Keratinocyte (primary cell): Measurements from ENCODE around the gene HCRTR1. TPM values are rescaled to one million over a fixed set of nuclear protein-coding genes. Genes with fewer than 3 reads are reported as not detected.

ENCODE experiments used
- DNase-seq: peaks from one replicate; pipeline ENCODE4 v3.0.0-alpha.2; 2011; ENCODE audit warnings: low read depth, missing footprints, low spot score
- FAIRE-seq: peaks from 2 replicates; lab custom pipeline; 2011; peaks lifted over from hg19 to GRCh38; lab: Jason Lieb, UNC
- H2AFZ ChIP-seq: 2 replicates; pipeline ENCODE4 v1.6.0; 2012; ENCODE audit warnings: low read length, control low read depth, inconsistent platforms; ENCODE audit not compliant: control insufficient read depth
- H3K27ac ChIP-seq: 2 replicates; pipeline ENCODE4 v1.5.1; 2011; ENCODE audit warnings: low read length; ENCODE audit not compliant: control insufficient read depth, insufficient read depth
- H3K27me3 ChIP-seq: 3 replicates; pipeline ENCODE4 v1.6.0; 2011; ENCODE audit warnings: low read length; ENCODE audit not compliant: control insufficient read depth, insufficient read depth; ENCODE audit errors: extremely low read depth
- H3K36me3 ChIP-seq, 2 experiments: 2 replicates in 1 of 2; 3 replicates in 1 of 2; pipeline ENCODE4 v1.5.1; 2011; ENCODE audit warnings: low read length in 2 of 2, mild to moderate bottlenecking in 1 of 2; ENCODE audit not compliant: control insufficient read depth in 2 of 2, insufficient read depth in 2 of 2; ENCODE audit errors: extremely low read depth in 1 of 2
- H3K4me1 ChIP-seq: 3 replicates; pipeline ENCODE4 v1.5.1; 2011; ENCODE audit warnings: low read length; ENCODE audit not compliant: control insufficient read depth, insufficient read depth; ENCODE audit errors: extremely low read depth
- H3K4me2 ChIP-seq: 3 replicates; pipeline ENCODE4 v1.6.0; 2011; ENCODE audit warnings: low read depth, low read length; ENCODE audit not compliant: control insufficient read depth, insufficient read depth; ENCODE audit errors: extremely low read depth
- H3K4me3 ChIP-seq, 3 experiments: fragments of 200-600 bp in 1 of 3; sonication (generic) in 1 of 3; 2 replicates in 2 of 3; 3 replicates in 1 of 3; pipeline ENCODE4 v1.5.1; 2011 to 2016; ENCODE audit warnings: low read length in 3 of 3, mild to moderate bottlenecking in 3 of 3, control low read depth in 2 of 3, inconsistent platforms in 1 of 3, low read depth in 1 of 3, mixed read lengths in 1 of 3, mixed run types in 1 of 3, moderate library complexity in 1 of 3; ENCODE audit not compliant: control insufficient read depth in 2 of 3, insufficient read depth in 2 of 3; ENCODE audit errors: extremely low read depth in 1 of 3
- H3K79me2 ChIP-seq: 2 replicates; pipeline ENCODE4 v1.6.0; 2012; ENCODE audit warnings: low read length; ENCODE audit not compliant: control insufficient read depth, insufficient read depth
- H3K9ac ChIP-seq: 3 replicates; pipeline ENCODE4 v1.6.0; 2011; ENCODE audit warnings: low read length; ENCODE audit not compliant: control insufficient read depth, insufficient read depth; ENCODE audit errors: extremely low read depth
- H3K9me1 ChIP-seq: 3 replicates; pipeline ENCODE4 v1.6.0; 2011; ENCODE audit warnings: low read length; ENCODE audit not compliant: control insufficient read depth, insufficient read depth; ENCODE audit errors: extremely low read depth
- H3K9me3 ChIP-seq: 2 replicates; pipeline ENCODE4 v1.5.1; 2012; ENCODE audit warnings: low read depth, low read length; ENCODE audit not compliant: control insufficient read depth
- H4K20me1 ChIP-seq: 3 replicates; pipeline ENCODE4 v1.6.0; 2011; ENCODE audit warnings: low read length; ENCODE audit not compliant: control insufficient read depth, insufficient read depth; ENCODE audit errors: extremely low read depth
- CTCF ChIP-seq, 3 experiments: IDR thresholded peaks in 1 of 3; conservative IDR thresholded peaks in 1 of 3; optimal IDR thresholded peaks in 1 of 3; 2 replicates in 2 of 3; 3 replicates in 1 of 3; pipeline versions ENCODE3 to v1.5.1; 2011; ENCODE audit warnings: low read length in 3 of 3, mild to moderate bottlenecking in 3 of 3, moderate library complexity in 2 of 3, control low read depth in 1 of 3, inconsistent platforms in 1 of 3; ENCODE audit not compliant: insufficient read depth in 2 of 3; ENCODE audit errors: extremely low read depth in 1 of 3
- EZH2 ChIP-seq: IDR thresholded peaks from one replicate; pipeline ENCODE4 v1.6.1; 2012; ENCODE audit warnings: inconsistent platforms, mild to moderate bottlenecking, low read length, moderate library complexity
- dilution Hi-C: fragments of 300-500 bp; cut with MboI; formaldehyde crosslinking; loops from one replicate; pipeline ENCODE4 v1.7.0; 2020; ENCODE audit warnings: low sequenced_read_pairs; ENCODE audit not compliant: extremely low pct_ligation_motif_present
- polyA plus RNA-seq, 5 experiments: library from polyadenylated mRNA; depleted of rRNA in 3 of 5; stranded (reverse) in 3 of 5; stranded (forward) in 1 of 5; unstranded in 1 of 5; fragments of >200 nt; gene quantifications; 1 replicate in 1 of 5; 2 replicates in 3 of 5; 3 replicates in 1 of 5; pipeline versions ENCODE4 v1.2.1 to v1.2.3, GENCODE V29; 2011 to 2012; ENCODE audit warnings: missing spikeins in 2 of 5, low read depth in 1 of 5, low replicate concordance in 1 of 5

HCRTR1 gene
- polyA plus RNA-seq, 1 donor (not counting 4 experiments of a cell fraction or from before 2014, with no cell fraction given) = not detected

- no peaks in the 10 kb centered on the region for H3K9me1 ChIP-seq
- H3K4me3 ChIP-seq = no peak overlapping the region
- H4K20me1 ChIP-seq = no peaks in the 10 kb centered on the region
- no peaks in the 10 kb centered on the region for H3K79me2 ChIP-seq
- no peak overlapping the region for H3K9ac ChIP-seq
- peaks cover 39% of the 10 kb centered on the region for H3K4me1 ChIP-seq
- no peaks in the 10 kb centered on the region for H3K36me3 ChIP-seq
- H3K27me3 ChIP-seq = no peaks in the 10 kb centered on the region
- no peak overlapping the region for H3K27ac ChIP-seq
- DNase-seq = no peak
- dilution Hi-C loops = no loop called here
- no peak overlapping the region for H3K4me2 ChIP-seq
- FAIRE-seq = no peak
- no peak overlapping the region for H2AFZ ChIP-seq
- no peaks in the 10 kb centered on the region for H3K9me3 ChIP-seq
- TF ChIP-seq CTCF (optimal IDR thresholded peaks at IDR 0.05 in 1 of 3, IDR thresholded peaks at IDR 0.05 in 1 of 3, conservative IDR thresholded peaks at IDR 0.05 in 1 of 3; ENCODE audit: extremely low read depth in 1 of 3, insufficient read depth in 2 of 3, low read length in 3 of 3) = no peak
- TF ChIP-seq EZH2 = no peak
Measured at GRCh38 chr1:31568895-31569595, 48.4 kb upstream of the HCRTR1 start.

- dilution Hi-C loops = no loop called here
- Histone ChIP-seq H3K9me1 (no peaks in the 10 kb centered on the region), H3K4me1 (peaks cover 41% of the 10 kb centered on the region), H3K27me3 (no peaks in the 10 kb centered on the region), H3K4me3 (no peak overlapping the region), H3K9me3 (no peaks in the 10 kb centered on the region), H4K20me1 (no peaks in the 10 kb centered on the region), H3K36me3 (no peaks in the 10 kb centered on the region), H2AFZ (no peak overlapping the region), H3K9ac (no peak overlapping the region), H3K4me2 (no peak overlapping the region), H3K79me2 (no peaks in the 10 kb centered on the region), H3K27ac (no peak overlapping the region)
- DNase-seq (no peak), FAIRE-seq (no peak)
- no peak for TF ChIP-seq CTCF (optimal IDR thresholded peaks at IDR 0.05 in 1 of 3, IDR thresholded peaks at IDR 0.05 in 1 of 3, conservative IDR thresholded peaks at IDR 0.05 in 1 of 3; ENCODE audit: extremely low read depth in 1 of 3, insufficient read depth in 2 of 3, low read length in 3 of 3)
- no peak for TF ChIP-seq EZH2
Measured at GRCh38 chr1:31569596-31570173, 47.8 kb upstream of the HCRTR1 start.
